ENCODE results near the gene CDCA5. TPM values are rescaled to one million over a fixed set of nuclear protein-coding genes. Genes with fewer than 3 reads are reported as not detected.
A peak's percentile ranks its signal among the peaks of the same experiment; 100 is the strongest.
"Not testable (repeated sequence)": the region's sequence is repeated elsewhere in the genome, so short reads cannot be mapped to it uniquely, and the experiment has no call there.

CDCA5 gene
- total RNA-seq, 1 experiment from 2014 or later: 72.1 TPM

GRCh38 chr11:65118891-65119669, 35.2 kb upstream of the CDCA5 start:
- DNase-seq (ENCODE audit: low spot score): not testable (repeated sequence)

- no peak for DNase-seq (ENCODE audit: low spot score)
Measured at GRCh38 chr11:65118097-65118837, 34.4 kb upstream of the CDCA5 start.

DNA sequence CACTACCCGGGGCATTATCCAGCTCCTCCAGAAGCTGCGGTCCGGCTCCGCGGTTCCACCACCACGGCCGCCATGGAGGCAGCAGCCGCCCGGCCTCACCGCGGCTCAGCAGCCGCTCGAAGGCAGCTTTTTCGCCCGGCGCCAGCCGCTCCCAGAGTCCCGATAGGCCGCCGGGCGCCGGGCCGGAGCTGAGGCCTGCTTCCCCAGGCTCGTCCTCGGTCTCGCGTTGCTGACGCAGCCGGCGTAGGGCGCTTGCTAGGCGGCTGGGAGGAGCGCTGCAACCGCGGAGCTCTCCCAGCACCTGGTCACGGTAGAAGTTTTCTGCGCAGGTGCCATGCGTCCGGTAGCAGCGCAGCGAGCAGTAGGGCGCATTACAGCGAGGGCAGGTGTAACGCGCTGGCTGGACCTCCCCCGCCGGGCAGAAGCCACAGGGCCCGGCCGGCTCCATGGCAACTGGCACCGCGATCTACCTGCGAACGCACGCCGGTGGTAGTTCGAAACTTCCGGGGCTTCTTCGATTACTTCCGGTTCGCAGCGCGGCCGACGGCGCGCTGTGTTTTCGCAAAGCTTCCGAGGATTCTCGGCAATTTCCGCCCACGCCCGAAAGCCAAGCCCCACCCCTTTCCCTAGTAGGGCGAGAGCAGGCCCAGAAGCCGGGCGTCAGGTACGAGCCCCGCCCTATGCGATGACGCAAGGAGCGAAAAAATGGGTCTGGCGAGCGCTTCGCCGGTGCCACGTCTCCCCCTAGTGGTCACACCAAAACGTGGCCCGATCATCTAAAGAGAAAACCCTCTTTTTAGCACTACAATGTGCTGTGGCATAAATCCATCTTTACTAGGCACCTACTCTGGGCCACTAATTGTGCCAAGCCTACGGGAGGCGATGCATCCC, 33.6 kb upstream of the CDCA5 start, which contains the start of gene ZNHIT2:
Gene ZNHIT2, minus strand, starts transcription at position 496 of the 891 bp plus-strand sequence. Its CDS starts 48 bp downstream, at position 448.
- peak; percentile 100 for DNase-seq (ENCODE audit: low spot score)

DNA sequence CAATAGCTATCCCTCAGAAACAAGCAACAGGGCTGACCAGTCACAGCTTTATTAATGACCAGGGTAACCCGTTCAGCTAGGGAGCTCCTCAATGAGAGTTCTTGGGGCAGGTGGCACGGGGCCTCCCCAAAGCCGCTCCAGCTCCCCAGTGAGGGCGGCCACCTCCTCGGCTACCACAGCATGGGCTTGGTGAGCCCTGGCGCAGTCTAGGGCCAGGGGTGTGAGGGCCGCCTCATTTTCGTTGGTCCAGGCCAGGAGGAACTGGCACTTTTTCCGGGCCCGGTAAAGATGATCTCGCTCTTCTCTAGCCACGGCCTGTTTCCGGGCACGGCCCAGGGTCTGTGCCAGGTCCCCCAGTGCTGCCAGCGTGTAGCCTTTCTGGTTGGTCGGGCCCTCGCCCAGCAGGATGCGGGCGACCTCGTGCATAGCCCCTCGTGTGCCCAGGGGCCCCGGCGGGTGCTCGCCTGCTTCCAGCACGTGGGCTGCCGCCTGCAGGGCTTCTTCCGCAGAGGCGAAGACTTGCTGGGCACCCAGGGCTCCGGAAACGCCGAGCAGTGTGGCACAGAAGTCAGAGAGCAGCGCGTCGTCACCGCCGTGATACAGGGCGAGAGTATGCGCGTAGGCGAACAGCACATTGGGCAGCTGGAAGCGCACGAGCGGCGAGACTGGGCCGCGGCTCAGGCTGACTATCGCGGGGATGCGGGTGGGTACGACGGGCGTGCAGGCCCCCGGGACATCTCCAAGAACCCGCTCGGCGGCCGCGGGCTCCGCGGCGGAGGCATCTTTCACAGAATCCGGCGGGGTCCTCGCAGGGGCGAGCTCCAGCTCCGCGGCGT, 32.7 kb upstream of the CDCA5 start:
- peak; percentile 65 for DNase-seq (ENCODE audit: low spot score)

DNA sequence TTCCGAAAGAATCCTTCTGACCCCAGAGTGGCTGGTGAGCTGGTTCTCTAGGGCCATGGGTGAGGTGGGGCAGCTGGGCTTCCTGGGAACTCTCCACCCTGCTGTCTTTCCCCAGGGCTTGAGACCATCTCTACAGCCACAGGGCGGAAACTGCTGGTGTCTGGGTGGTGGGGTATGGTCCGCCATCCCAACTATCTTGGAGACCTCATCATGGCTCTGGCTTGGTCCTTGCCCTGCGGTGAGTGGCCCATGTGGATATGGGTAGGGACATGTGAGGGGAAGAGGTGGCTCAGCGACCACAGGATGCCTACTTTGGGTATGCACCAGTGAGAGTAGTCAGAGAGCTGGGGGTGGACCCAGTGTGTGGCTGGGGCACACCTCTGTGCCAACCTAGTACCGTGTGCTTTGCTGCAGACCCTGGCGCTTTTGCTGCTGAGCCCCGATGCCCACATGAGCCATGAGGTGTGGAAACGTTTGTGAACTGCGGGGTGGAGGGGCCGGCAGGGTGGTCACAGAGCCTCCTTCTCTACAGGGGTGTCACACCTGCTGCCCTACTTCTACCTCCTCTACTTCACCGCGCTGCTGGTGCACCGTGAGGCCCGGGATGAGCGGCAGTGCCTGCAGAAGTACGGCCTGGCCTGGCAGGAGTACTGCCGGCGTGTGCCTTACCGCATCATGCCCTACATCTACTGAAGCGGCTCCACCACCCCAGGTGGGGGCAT, 31.7 kb upstream of the CDCA5 start:
- DNase-seq (ENCODE audit: low spot score): no peak

DNA sequence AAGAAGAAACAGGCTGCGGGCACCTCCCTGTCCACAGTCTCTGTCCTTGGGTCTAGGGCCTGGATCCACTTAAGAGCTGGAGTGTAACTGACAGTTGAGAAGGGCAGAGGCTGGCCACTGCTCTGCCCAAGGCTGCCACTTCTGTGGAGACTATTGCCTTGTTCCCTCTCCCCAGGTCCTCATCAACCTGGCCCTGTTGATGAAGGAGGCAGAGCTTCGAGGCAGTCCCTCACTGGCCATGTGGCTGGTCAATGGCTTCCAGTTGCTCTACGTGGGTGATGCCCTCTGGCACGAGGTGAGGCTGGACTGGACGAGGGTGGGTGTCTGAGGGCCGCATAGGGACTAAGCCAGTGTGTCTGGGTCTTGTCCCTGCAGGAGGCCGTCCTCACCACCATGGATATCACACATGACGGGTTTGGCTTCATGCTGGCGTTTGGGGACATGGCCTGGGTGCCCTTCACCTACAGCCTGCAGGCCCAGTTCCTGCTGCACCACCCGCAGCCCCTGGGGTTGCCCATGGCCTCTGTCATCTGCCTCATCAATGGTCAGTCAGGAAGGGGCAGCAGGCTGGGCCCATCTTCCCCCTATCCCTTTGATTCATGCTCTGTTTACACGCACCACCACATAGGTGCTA, 30.8 kb upstream of the CDCA5 start:
- no peak for DNase-seq (ENCODE audit: low spot score)

GRCh38 chr11:65113839-65114238, 30.0 kb upstream of the CDCA5 start:
- DNase-seq (ENCODE audit: low spot score): no peak

DNA sequence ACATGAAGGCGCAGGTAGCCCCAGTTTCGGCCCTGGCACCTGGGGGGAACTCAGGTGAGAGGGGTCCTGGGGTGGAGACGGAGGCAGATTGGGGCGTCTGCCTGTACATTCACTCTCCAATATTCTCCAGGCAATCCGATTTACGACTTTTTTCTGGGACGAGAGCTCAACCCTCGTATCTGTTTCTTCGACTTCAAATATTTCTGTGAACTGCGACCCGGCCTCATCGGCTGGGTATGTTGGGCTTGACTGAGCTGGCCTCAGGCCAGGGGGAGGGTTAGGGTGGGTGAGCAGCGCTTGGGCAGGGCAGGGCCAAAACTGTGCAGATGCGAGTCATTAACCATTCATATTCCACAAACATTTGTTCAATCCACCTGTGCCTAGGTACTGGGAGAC, 29.5 kb upstream of the CDCA5 start:
- DNase-seq (ENCODE audit: low spot score): peak; percentile 54

- peak; percentile 73 for DNase-seq (ENCODE audit: low spot score)
Measured at GRCh38 chr11:65112546-65113360, 28.9 kb upstream of the CDCA5 start.

DNA sequence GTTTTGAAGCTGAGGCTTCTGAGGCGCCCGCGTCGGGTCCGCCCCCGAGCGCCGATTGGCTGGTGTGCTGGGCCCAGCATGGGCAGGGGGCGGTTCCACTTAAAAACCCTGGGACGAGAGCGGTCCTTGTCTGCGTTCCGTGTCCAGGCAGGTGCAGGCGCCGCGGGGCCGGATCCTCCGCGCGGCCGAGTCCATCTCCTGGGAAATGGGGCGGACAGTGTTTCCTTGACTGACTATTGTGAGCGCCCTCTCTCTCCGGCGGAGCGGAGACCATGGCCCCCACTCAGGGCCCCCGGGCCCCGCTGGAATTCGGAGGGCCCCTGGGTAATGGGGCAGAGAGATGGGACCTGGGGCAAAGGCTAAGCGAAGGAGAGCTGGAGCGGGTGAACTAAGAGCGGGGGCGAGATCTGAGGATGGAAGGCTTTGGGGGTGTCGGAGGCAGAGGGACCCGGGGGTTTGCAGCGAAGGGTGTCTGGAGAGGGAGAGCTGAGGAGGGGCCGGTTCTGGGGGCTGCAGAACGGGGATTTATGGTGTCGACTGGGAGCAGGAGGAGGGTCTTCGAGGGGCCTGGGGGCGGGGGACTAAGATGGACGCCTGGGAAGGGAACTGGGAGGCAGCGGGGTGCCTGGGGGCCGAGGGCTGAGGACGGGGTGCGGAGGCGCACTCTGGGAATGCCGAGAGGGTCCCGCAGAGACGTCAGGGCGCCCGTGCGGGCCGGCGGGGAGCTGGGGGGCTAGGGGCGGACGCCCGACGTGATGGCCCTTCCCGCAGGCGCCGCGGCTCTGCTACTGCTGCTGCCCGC, 28.1 kb upstream of the CDCA5 start, which contains the start of gene TM7SF2:
Gene TM7SF2, plus strand, starts transcription at position 129 of the 802 bp plus-strand sequence. Its CDS starts 144 bp downstream, at position 273.
- peak; percentile 98 for DNase-seq (ENCODE audit: low spot score)

- DNase-seq (ENCODE audit: low spot score): no peak
Measured at GRCh38 chr11:65111159-65111743, 27.4 kb upstream of the CDCA5 start.

DNA sequence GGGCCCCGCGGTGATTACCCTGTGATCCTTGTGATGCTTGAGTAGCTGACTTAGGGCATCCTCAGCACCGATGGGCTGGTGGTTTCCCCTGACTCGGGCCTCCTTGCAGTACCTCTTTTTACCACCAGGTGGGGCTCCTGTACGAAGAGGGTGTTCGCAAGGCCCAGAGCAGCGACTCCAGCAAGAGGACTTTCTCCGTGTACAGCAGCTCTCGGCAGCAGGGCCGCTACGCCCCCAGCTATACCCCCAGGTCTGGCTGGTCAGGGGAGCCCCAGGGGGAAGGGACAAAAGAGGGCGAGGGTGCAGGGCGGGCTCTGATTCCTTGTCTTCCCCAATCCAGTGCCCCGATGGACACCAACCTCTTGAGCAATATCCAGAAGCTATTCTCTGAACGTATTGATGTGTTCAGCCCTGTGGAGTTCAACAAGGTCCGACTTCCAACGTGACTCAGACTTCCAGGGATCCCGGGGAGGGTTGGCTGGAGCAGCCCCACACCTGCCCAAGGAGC, 26.6 kb upstream of the CDCA5 start:
- peak; percentile 97 for DNase-seq (ENCODE audit: low spot score)

- no peak for DNase-seq (ENCODE audit: low spot score)
Measured at GRCh38 chr11:65109231-65110198, 25.7 kb upstream of the CDCA5 start.

DNA sequence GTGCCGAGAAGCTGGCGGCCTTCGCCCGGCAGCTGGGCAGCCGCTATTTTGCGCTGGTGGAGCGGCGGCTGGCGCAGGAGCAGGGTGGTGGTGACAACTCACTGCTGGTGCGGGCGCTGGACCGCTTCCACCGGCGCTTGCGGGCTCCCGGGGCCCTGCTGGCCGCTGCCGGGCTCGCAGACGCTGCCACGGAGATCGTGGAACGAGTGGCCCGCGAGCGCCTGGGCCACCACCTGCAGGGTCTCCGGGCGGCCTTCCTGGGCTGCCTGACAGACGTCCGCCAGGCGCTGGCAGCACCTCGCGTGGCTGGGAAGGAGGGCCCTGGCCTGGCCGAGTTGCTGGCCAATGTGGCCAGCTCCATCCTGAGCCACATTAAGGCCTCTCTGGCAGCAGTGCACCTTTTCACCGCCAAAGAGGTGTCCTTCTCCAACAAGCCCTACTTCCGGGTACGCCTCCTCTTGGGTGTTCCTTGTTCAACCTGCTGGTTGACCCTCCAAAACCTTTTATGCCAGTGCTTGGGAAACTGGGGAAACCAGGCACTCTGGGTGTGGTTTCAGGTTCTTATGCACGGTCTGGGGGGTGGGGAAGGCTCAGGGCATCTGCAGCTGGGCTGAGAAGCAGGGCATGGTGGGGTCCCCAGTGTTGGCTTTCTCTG, 24.8 kb upstream of the CDCA5 start:
- DNase-seq (ENCODE audit: low spot score): no peak

DNA sequence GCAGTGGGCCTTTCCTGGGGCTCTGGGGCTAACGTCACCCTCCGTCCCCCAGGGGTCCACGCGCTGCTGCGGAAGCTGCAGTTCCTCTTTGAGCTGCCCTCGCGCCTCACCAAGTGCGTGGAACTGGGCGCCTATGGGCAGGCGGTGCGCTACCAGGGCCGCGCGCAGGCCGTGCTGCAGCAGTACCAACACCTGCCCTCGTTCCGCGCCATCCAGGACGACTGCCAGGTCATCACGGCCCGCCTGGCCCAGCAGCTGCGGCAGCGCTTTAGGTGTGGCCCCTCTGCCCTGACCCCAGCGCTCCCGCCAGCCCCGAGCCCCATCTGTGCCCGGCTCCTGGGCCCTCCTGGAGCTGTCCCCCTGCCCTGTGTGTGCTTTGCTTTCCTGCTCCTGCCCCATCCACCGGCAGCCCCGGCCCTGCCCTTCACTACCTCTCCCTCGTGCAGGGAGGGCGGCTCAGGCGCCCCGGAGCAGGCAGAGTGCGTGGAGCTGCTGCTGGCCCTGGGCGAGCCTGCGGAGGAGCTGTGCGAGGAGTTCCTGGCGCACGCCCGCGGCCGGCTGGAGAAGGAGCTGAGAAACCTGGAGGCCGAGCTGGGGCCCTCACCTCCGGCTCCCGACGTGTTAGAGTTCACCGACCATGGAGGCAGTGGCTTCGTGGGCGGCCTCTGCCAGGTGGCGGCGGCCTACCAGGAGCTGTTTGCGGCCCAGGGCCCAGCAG, 24.1 kb upstream of the CDCA5 start:
- no peak for DNase-seq (ENCODE audit: low spot score)
